Endothelial cell of umbilical vein (primary cell): ENCODE data around the gene NAA38. TPM values are rescaled to one million over a fixed set of nuclear protein-coding genes. Genes with fewer than 3 reads are reported as not detected.

Experiments
- BruUV-seq: library from RNA; stranded (reverse); fragments of 400-500 nt; replicated peaks from 2 replicates; lab custom pipeline; 2021; lab: Mats Ljungman, UMichigan
- CTCF ChIA-PET: fragments of 300-600, 350-600 bp; sonication (Branson Sonifier 250); formaldehyde crosslinking; loops from one replicate; lab custom pipeline; 2021; ENCODE audit warnings: antibody characterized with exemption, inconsistent platforms; lab: Charles Lee
- POLR2A ChIA-PET: fragments of 300-600, 350-600 bp; sonication (Branson Sonifier 250); formaldehyde crosslinking; loops from one replicate; lab custom pipeline; 2021; ENCODE audit warnings: antibody characterized with exemption, inconsistent platforms; lab: Charles Lee
- DNase-seq: peaks from one replicate; pipeline ENCODE4 v3.0.0-alpha.2; 2011; ENCODE audit warnings: low read depth, low spot score
- FAIRE-seq: peaks from 2 replicates; lab custom pipeline; 2011; peaks lifted over from hg19 to GRCh38; lab: Jason Lieb, UNC
- H2AFZ ChIP-seq: 2 replicates; pipeline ENCODE4 v1.6.0; 2012; ENCODE audit warnings: low read depth, low read length, control low read depth, inconsistent platforms
- H3K27ac ChIP-seq: 2 replicates; pipeline ENCODE4 v1.5.1; 2011; ENCODE audit warnings: low read depth, mild to moderate bottlenecking, control low read depth, low read length, moderate library complexity; ENCODE audit not compliant: insufficient read depth
- H3K27me3 ChIP-seq, 2 experiments: 2 replicates each; pipeline versions ENCODE4 v1.6.0 to v1.6.1; 2011; ENCODE audit warnings: low read length in 2 of 2, mixed read lengths in 1 of 2; ENCODE audit not compliant: control insufficient read depth in 2 of 2, insufficient read depth in 2 of 2
- H3K36me3 ChIP-seq, 2 experiments: 2 replicates in 1 of 2; 3 replicates in 1 of 2; pipeline ENCODE4 v1.5.1; 2011; ENCODE audit warnings: low read length in 2 of 2, mild to moderate bottlenecking in 1 of 2, moderate library complexity in 1 of 2; ENCODE audit not compliant: control insufficient read depth in 2 of 2, insufficient read depth in 2 of 2; ENCODE audit errors: extremely low read depth in 1 of 2
- H3K4me1 ChIP-seq: 3 replicates; pipeline ENCODE4 v1.5.1; 2011; ENCODE audit warnings: mild to moderate bottlenecking, low read length; ENCODE audit not compliant: control insufficient read depth, insufficient read depth; ENCODE audit errors: extremely low read depth
- H3K4me2 ChIP-seq: 2 replicates; pipeline ENCODE4 v1.6.1; 2011; ENCODE audit warnings: low read length, control low read depth, mixed read lengths; ENCODE audit not compliant: insufficient read depth
- H3K4me3 ChIP-seq, 3 experiments: fragments of 200-600 bp in 1 of 3; sonication (generic), shearing (Covaris generic) in 1 of 3; replicated peaks in 1 of 3; 2 replicates each; pipeline ENCODE4 v1.5.1; 2011 to 2016; ENCODE audit warnings: control low read depth in 3 of 3, low read length in 3 of 3, mild to moderate bottlenecking in 2 of 3, inconsistent platforms in 1 of 3, low read depth in 1 of 3, moderate library complexity in 1 of 3; ENCODE audit not compliant: insufficient read depth in 1 of 3
- H3K79me2 ChIP-seq: 2 replicates; pipeline ENCODE4 v1.6.0; 2012; ENCODE audit warnings: low read length, inconsistent platforms; ENCODE audit not compliant: control insufficient read depth, insufficient read depth
- H3K9ac ChIP-seq: replicated peaks from 2 replicates; pipeline ENCODE3; 2011; ENCODE audit warnings: low read length, control low read depth; ENCODE audit not compliant: insufficient read depth; ENCODE audit errors: extremely low read depth
- H3K9me1 ChIP-seq: replicated peaks from 3 replicates; pipeline ENCODE4 v1.6.0; 2011; ENCODE audit warnings: mild to moderate bottlenecking, low read length; ENCODE audit not compliant: control insufficient read depth, insufficient read depth; ENCODE audit errors: extremely low read depth
- H3K9me3 ChIP-seq: replicated peaks from 2 replicates; pipeline ENCODE4 v1.5.1; 2012; ENCODE audit warnings: low read length, inconsistent platforms; ENCODE audit not compliant: control insufficient read depth, insufficient read depth
- H4K20me1 ChIP-seq: replicated peaks from 2 replicates; pipeline ENCODE3; 2011; ENCODE audit warnings: mild to moderate bottlenecking, low read length; ENCODE audit not compliant: control insufficient read depth, insufficient read depth; ENCODE audit errors: extremely low read depth
- CTCF ChIP-seq, 2 donors: IDR thresholded peaks; 1 replicate in 1 of 2; 2 replicates in 1 of 2; pipeline ENCODE4 v1.5.1; 2011; ENCODE audit warnings: low read length in 2 of 2, mild to moderate bottlenecking in 2 of 2, moderate library complexity in 2 of 2, control low read depth in 1 of 2, inconsistent platforms in 1 of 2, low read depth in 1 of 2; ENCODE audit not compliant: insufficient read depth in 1 of 2; ENCODE audit errors: extremely low read depth in 1 of 2
- EZH2 ChIP-seq: IDR thresholded peaks from 2 replicates; pipeline ENCODE4 v1.6.1; 2012; ENCODE audit warnings: borderline replicate concordance, low read depth, mild to moderate bottlenecking, moderate library complexity, low read length, inconsistent platforms; ENCODE audit not compliant: severe bottlenecking
- FOS ChIP-seq: IDR thresholded peaks from 2 replicates; pipeline ENCODE4 v1.6.1; 2011; ENCODE audit warnings: mild to moderate bottlenecking, low read length, moderate library complexity, borderline replicate concordance; ENCODE audit not compliant: insufficient read depth
- GATA2 ChIP-seq: IDR thresholded peaks from 2 replicates; pipeline ENCODE4 v1.7.0; 2011; ENCODE audit warnings: low read depth, mild to moderate bottlenecking, moderate library complexity, mixed read lengths, low read length; ENCODE audit not compliant: insufficient read length, insufficient read depth
- JUN ChIP-seq: IDR thresholded peaks from 2 replicates; pipeline ENCODE4 v1.6.1; 2011; ENCODE audit warnings: borderline replicate concordance, low read depth; ENCODE audit not compliant: insufficient read length, insufficient read depth
- MAX ChIP-seq: IDR thresholded peaks from 2 replicates; pipeline ENCODE4 v1.6.1; 2011; ENCODE audit not compliant: insufficient read depth, insufficient read length
- MYC ChIP-seq: IDR thresholded peaks from one replicate; pipeline ENCODE4 v1.6.1; 2011; ENCODE audit warnings: mild to moderate bottlenecking, low read depth, low read length
- POLR2A ChIP-seq: IDR thresholded peaks from 2 replicates; pipeline ENCODE4 v1.6.1; 2012; ENCODE audit warnings: low read depth, mild to moderate bottlenecking, control low read depth, low read length
- POLR2AphosphoS5 ChIP-seq: IDR thresholded peaks from 2 replicates; pipeline ENCODE4 v1.6.1; 2012; ENCODE audit warnings: low read depth, mild to moderate bottlenecking, control low read depth, low read length, moderate library complexity; ENCODE audit not compliant: insufficient read depth
- dilution Hi-C: fragments of 300-500 bp; cut with MboI; formaldehyde crosslinking; loops from one replicate; pipeline ENCODE4 v1.15.0; 2019; ENCODE audit warnings: low sequenced_read_pairs; ENCODE audit not compliant: extremely low pct_ligation_motif_present
- intact Hi-C: fragments of 100-400 bp; cut with micrococcal nuclease; formaldehyde crosslinking; loops from one replicate; pipeline ENCODE4 v1.10.0; 2022
- polyA plus RNA-seq, 4 experiments: library from polyadenylated mRNA; depleted of rRNA in 3 of 4; stranded (reverse) in 3 of 4; unstranded in 1 of 4; fragments of >200 nt; gene quantifications; 2 replicates each; pipeline versions ENCODE4 v1.2.1 to v1.2.3, GENCODE V29; 2011 to 2012; ENCODE audit warnings: missing spikeins in 1 of 4
- total RNA-seq: library from RNA; stranded (reverse); gene quantifications from 2 replicates; pipeline ENCODE4 v1.2.3, GENCODE V29; 2021

NAA38 gene
- total and polyA plus RNA-seq, 2 donors (not counting 3 experiments of a cell fraction or from before 2014, with no cell fraction given), result 119 to 267 TPM

DNA sequence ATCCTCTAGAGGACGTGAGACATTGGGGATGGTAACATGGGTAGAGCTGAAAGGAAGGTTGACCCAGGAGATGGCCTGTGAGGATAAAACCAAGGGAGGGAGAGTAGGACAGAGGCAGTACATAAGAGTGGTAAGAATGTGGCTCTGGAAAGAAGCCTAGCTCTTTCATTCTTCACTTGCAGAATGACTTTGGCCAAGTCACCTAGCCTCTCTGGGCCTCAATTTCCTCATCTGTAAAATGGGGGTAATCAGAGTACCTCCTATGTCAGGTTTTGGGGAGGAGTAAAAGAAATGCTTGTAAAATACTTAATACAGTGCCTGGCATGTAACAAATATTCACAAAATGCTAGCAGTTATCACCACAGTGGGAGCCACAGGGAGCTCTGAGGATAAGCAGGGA lies 16.5 kb downstream of the NAA38 start:
- Histone ChIP-seq H2AFZ (no peak overlapping the region), H3K9ac (peak overlapping the region; percentile 67), H4K20me1 (no peaks in the 10 kb centered on the region), H3K36me3 (peaks cover 0 to 4% of the 10 kb centered on the region in 2 experiments), H3K4me3 (no peak overlapping the region), H3K27me3 (no peaks in the 10 kb centered on the region), H3K9me1 (no peaks in the 10 kb centered on the region), H3K27ac (peak overlapping the region; percentile 99), H3K9me3 (no peaks in the 10 kb centered on the region), H3K4me1 (peaks cover 38% of the 10 kb centered on the region), H3K79me2 (peaks cover 10% of the 10 kb centered on the region), H3K4me2 (peak overlapping the region; percentile 26)
- CTCF ChIA-PET, result no interaction called here
- no peak for FAIRE-seq
- intact Hi-C loops (loop anchor here (5.0 to 10.0 kb wide), 3 partner anchors 154 to 281 kb away; partner anchors contain the start of genes FXR2, HES7, TP53 and WRAP53), dilution Hi-C loops (no loop called here)
- TF ChIP-seq MAX (no peak), GATA2 (no peak), MYC (no peak), POLR2A (no peak), POLR2AphosphoS5 (no peak), EZH2 (no peak), JUN (no peak), FOS (no peak), CTCF (IDR thresholded peaks at IDR 0.05; ENCODE audit: extremely low read depth in 1 of 2, insufficient read depth in 1 of 2, low read depth in 1 of 2, low read length in 2 of 2) (no peak)
- POLR2A ChIA-PET, result no interaction called here
- no peak for DNase-seq
- BruUV-seq, result no TSS peak
